PFSK-1 (cell line): Measurements from ENCODE around the gene KLHL2.

Source experiments
- FOXP2 ChIP-seq: optimal IDR thresholded peaks from 2 replicates; pipeline ENCODE3; 2011; ENCODE audit warnings: borderline replicate concordance, control low read depth, inconsistent platforms; ENCODE audit not compliant: insufficient read depth; ENCODE audit errors: extremely low read length, extremely low read depth
- POLR2AphosphoS5 ChIP-seq: IDR thresholded peaks from 2 replicates; pipeline ENCODE4 v1.6.1; 2012; ENCODE audit warnings: low read depth, mild to moderate bottlenecking, control low read depth, low read length, moderate library complexity
- REST ChIP-seq, 2 experiments: IDR thresholded peaks; 2 replicates each; pipeline versions ENCODE4 v1.6.1 to v1.8.0; 2011 to 2012; ENCODE audit warnings: low read depth in 2 of 2, low read length in 2 of 2, control low read depth in 1 of 2, inconsistent platforms in 1 of 2, mild to moderate bottlenecking in 1 of 2, moderate library complexity in 1 of 2; ENCODE audit not compliant: insufficient read depth in 1 of 2
- SIN3A ChIP-seq: IDR thresholded peaks from 2 replicates; pipeline ENCODE4 v1.6.1; 2012; ENCODE audit warnings: mild to moderate bottlenecking, low read length, moderate library complexity, borderline replicate concordance; ENCODE audit not compliant: insufficient read depth
- TAF1 ChIP-seq: IDR thresholded peaks from 2 replicates; pipeline ENCODE4 v1.6.1; 2012; ENCODE audit warnings: low read length, control low read depth, borderline replicate concordance; ENCODE audit not compliant: insufficient read depth

DNA sequence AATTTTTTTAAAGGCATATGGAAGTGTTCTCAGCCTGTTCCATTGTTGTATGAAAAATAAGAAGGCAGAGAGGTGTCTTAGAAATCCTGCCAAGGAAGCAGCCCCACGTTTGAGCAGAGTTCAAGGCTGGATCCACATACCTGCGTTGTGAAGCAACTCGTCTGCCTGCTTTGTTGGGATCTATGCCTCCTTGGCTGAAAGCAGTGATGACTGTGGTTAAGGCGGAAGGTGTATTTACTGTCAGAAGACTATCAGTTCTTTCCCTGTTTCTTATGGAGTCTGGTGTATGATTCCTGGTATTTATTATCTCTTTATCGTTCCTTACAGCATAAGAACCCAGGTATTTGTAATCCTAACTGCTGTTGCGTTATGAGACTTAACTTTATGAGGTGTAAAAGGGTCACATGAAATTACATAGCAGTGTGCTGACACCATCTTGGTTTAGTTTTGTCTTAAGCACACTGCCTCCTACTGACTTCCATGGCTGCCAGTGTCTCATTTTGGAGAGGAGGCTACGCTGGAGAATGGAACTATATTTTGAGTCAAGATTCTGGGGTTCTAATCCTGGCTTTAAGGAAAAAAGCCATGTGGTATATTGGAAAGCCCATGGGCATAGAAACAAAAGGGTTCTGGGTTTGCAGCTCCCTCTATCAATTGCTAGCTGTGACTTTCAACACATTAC is 117.0 kb downstream of the KLHL2 start:
- TF ChIP-seq SIN3A: no peak
- no peak for TF ChIP-seq TAF1
- no peak for TF ChIP-seq POLR2AphosphoS5
- TF ChIP-seq REST (IDR thresholded peaks at IDR 0.05; ENCODE audit: insufficient read depth in 1 of 2, low read depth in 2 of 2, low read length in 2 of 2): no peak
- TF ChIP-seq FOXP2: no peak
